Neural cell (in vitro differentiated cells): ENCODE data around the gene SLC13A1.

Experiments
- EP300 ChIP-seq: fragments of 450-650 bp; conservative IDR thresholded peaks from 2 replicates; pipeline ENCODE4 v1.6.1; 2014; ENCODE audit warnings: antibody characterized with exemption, mild to moderate bottlenecking, moderate library complexity; ENCODE audit not compliant: poor library complexity, severe bottlenecking
- REST ChIP-seq: IDR thresholded peaks from 2 replicates; pipeline ENCODE4 v1.6.1; 2012; ENCODE audit warnings: borderline replicate concordance
- TAF1 ChIP-seq: IDR thresholded peaks from 2 replicates; pipeline ENCODE4 v1.6.1; 2012; ENCODE audit warnings: low read depth
- TF ChIP-seq, protein P1 (sequence below): fragments of 450-650 bp; IDR thresholded peaks from 2 replicates; pipeline ENCODE4 v1.5.1; 2014; ENCODE audit warnings: antibody characterized with exemption, mild to moderate bottlenecking, moderate library complexity; ENCODE audit not compliant: poor library complexity, severe bottlenecking

DNA sequence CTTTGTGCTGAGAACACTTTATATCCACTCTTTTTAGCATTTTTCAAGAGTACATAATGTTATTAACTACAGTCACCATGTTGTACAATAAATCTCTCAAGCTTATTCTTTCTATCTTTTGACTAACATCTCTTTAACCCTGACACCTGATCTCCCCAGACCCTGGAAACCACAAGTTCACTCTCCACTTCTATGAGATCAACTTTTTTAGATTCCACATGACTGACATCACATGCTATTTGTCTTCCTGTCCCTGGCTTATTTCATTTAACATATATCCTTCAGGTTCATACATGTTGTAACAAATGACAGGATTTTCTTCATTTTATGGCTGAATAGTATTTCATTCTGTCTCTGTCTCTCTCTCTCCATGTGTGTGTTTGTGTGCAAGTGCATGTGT lies 15.5 kb downstream of the SLC13A1 start:
- no peak for TF ChIP-seq TAF1
- no peak for TF ChIP-seq EP300
- TF ChIP-seq, protein P1, sequence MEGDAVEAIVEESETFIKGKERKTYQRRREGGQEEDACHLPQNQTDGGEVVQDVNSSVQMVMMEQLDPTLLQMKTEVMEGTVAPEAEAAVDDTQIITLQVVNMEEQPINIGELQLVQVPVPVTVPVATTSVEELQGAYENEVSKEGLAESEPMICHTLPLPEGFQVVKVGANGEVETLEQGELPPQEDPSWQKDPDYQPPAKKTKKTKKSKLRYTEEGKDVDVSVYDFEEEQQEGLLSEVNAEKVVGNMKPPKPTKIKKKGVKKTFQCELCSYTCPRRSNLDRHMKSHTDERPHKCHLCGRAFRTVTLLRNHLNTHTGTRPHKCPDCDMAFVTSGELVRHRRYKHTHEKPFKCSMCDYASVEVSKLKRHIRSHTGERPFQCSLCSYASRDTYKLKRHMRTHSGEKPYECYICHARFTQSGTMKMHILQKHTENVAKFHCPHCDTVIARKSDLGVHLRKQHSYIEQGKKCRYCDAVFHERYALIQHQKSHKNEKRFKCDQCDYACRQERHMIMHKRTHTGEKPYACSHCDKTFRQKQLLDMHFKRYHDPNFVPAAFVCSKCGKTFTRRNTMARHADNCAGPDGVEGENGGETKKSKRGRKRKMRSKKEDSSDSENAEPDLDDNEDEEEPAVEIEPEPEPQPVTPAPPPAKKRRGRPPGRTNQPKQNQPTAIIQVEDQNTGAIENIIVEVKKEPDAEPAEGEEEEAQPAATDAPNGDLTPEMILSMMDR, result no peak
- no peak for TF ChIP-seq REST
